ENCODE data around the gene EVA1A.

EVA1A gene

DNA sequence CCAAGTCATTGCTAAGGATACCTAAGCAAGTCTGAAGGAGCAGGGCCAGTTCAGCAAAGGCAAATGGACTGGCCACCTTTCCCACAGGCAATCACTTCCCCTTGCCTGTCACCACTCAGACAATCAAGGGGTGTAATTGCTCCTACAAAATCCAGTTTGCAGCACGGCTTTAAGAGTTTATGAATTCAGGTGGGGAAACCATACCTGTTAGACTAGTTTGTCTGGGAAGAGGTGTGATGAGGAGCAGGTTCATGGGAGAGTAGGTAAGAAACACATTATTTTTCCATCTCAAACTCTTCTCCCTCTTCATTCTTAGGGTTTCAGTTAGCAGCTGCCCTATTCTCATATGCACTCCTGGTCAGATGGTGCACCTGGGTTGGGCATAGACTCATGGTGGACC is 102.5 kb downstream of the EVA1A start:
- Histone ChIP-seq H3K9me2 (replicated peaks; ENCODE audit: low read depth, low read length) (no peaks in the 10 kb centered on the region), H3K27me3 (ENCODE audit: insufficient read depth, low read length, poor library complexity, severe bottlenecking) (no peaks in the 10 kb centered on the region), H3K9me3 (ENCODE audit: insufficient read depth, low read depth, low read length) (no peaks in the 10 kb centered on the region), H3F3A (ENCODE audit: low read depth) (no peaks in the 10 kb centered on the region), H3K9ac (ENCODE audit: low read depth, low read length, poor library complexity, severe bottlenecking) (no peak overlapping the region), H3K4me3 (ENCODE audit: low read length, poor library complexity, severe bottlenecking) (no peak overlapping the region), H2AFZ (ENCODE audit: low read length) (no peak overlapping the region), H3K4me2 (ENCODE audit: low read depth, low read length, poor library complexity, severe bottlenecking) (no peak overlapping the region), H3K36me3 (ENCODE audit: insufficient read depth, low read length) (no peaks in the 10 kb centered on the region), H3K79me2 (ENCODE audit: insufficient read depth, low read length) (no peaks in the 10 kb centered on the region), H3K4me1 (ENCODE audit: insufficient read depth, low read length, poor library complexity, severe bottlenecking) (no peaks in the 10 kb centered on the region), H4K20me1 (ENCODE audit: insufficient read depth, low read length, poor library complexity, severe bottlenecking) (no peaks in the 10 kb centered on the region)
- TF ChIP-seq EZH2phosphoT487 (IDR thresholded peaks at IDR 0.05; ENCODE audit: borderline replicate concordance), result no peak

GRCh38 chr2:75456825-75457224 is 103.9 kb downstream of the EVA1A start:
- no peaks in the 10 kb centered on the region for H3K4me1 ChIP-seq (ENCODE audit: insufficient read depth, low read length, poor library complexity, severe bottlenecking)
- no peaks in the 10 kb centered on the region for H3K79me2 ChIP-seq (ENCODE audit: insufficient read depth, low read length)
- no peak overlapping the region for H2AFZ ChIP-seq (ENCODE audit: low read length)
- H3K4me2 ChIP-seq (ENCODE audit: low read depth, low read length, poor library complexity, severe bottlenecking), result no peak overlapping the region
- H3K27me3 ChIP-seq (ENCODE audit: insufficient read depth, low read length, poor library complexity, severe bottlenecking), result no peaks in the 10 kb centered on the region
- TF ChIP-seq EZH2phosphoT487 (IDR thresholded peaks at IDR 0.05; ENCODE audit: borderline replicate concordance), result no peak
- TF ChIP-seq, protein P1, sequence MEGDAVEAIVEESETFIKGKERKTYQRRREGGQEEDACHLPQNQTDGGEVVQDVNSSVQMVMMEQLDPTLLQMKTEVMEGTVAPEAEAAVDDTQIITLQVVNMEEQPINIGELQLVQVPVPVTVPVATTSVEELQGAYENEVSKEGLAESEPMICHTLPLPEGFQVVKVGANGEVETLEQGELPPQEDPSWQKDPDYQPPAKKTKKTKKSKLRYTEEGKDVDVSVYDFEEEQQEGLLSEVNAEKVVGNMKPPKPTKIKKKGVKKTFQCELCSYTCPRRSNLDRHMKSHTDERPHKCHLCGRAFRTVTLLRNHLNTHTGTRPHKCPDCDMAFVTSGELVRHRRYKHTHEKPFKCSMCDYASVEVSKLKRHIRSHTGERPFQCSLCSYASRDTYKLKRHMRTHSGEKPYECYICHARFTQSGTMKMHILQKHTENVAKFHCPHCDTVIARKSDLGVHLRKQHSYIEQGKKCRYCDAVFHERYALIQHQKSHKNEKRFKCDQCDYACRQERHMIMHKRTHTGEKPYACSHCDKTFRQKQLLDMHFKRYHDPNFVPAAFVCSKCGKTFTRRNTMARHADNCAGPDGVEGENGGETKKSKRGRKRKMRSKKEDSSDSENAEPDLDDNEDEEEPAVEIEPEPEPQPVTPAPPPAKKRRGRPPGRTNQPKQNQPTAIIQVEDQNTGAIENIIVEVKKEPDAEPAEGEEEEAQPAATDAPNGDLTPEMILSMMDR (conservative IDR thresholded peaks at IDR 0.05; ENCODE audit: low read length), result no peak
- no peaks in the 10 kb centered on the region for H4K20me1 ChIP-seq (ENCODE audit: insufficient read depth, low read length, poor library complexity, severe bottlenecking)
- H3K4me3 ChIP-seq (ENCODE audit: low read length, poor library complexity, severe bottlenecking), result no peak overlapping the region
- no peaks in the 10 kb centered on the region for H3K36me3 ChIP-seq (ENCODE audit: insufficient read depth, low read length)
- H3F3A ChIP-seq (ENCODE audit: low read depth), result no peaks in the 10 kb centered on the region
- H3K9me2 ChIP-seq (replicated peaks; ENCODE audit: low read depth, low read length), result no peaks in the 10 kb centered on the region
- no peaks in the 10 kb centered on the region for H3K9me3 ChIP-seq (ENCODE audit: insufficient read depth, low read depth, low read length)
- no peak overlapping the region for H3K9ac ChIP-seq (ENCODE audit: low read depth, low read length, poor library complexity, severe bottlenecking)

- Histone ChIP-seq H3K36me3 (ENCODE audit: insufficient read depth, low read length) (no peaks in the 10 kb centered on the region), H3F3A (ENCODE audit: low read depth) (no peaks in the 10 kb centered on the region), H3K4me2 (ENCODE audit: low read depth, low read length, poor library complexity, severe bottlenecking) (no peak overlapping the region), H3K9me2 (replicated peaks; ENCODE audit: low read depth, low read length) (no peaks in the 10 kb centered on the region), H2AFZ (ENCODE audit: low read length) (no peak overlapping the region), H3K4me1 (ENCODE audit: insufficient read depth, low read length, poor library complexity, severe bottlenecking) (no peaks in the 10 kb centered on the region), H4K20me1 (ENCODE audit: insufficient read depth, low read length, poor library complexity, severe bottlenecking) (no peaks in the 10 kb centered on the region), H3K79me2 (ENCODE audit: insufficient read depth, low read length) (no peaks in the 10 kb centered on the region), H3K27me3 (ENCODE audit: insufficient read depth, low read length, poor library complexity, severe bottlenecking) (no peaks in the 10 kb centered on the region), H3K9ac (ENCODE audit: low read depth, low read length, poor library complexity, severe bottlenecking) (no peak overlapping the region), H3K9me3 (ENCODE audit: insufficient read depth, low read depth, low read length) (no peaks in the 10 kb centered on the region), H3K4me3 (ENCODE audit: low read length, poor library complexity, severe bottlenecking) (no peak overlapping the region)
- TF ChIP-seq EZH2phosphoT487 (IDR thresholded peaks at IDR 0.05; ENCODE audit: borderline replicate concordance), result no peak
- TF ChIP-seq, protein P1 (conservative IDR thresholded peaks at IDR 0.05; ENCODE audit: low read length), result no peak
Measured at GRCh38 chr2:75456111-75456510, 104.6 kb downstream of the EVA1A start.

DNA sequence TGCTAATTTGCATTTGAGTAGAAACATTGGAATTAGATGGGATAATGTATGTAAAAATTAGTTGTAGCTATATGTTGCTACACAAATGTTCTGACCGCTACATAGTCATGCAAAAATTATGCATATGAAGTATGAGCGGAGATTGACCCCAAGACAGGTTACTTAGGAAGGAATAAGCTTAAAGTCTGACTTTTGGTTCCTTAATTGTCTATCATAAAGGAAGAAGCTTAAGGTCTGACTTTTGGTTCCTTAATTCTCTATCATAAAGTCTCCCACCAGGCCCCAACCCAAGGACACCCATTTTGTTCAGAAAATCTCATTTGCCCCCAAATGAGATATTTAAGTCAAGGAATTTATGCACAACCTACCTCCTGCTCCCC is 106.5 kb downstream of the EVA1A start:
- TF ChIP-seq EZH2phosphoT487 (IDR thresholded peaks at IDR 0.05; ENCODE audit: borderline replicate concordance), result no peak
- TF ChIP-seq, protein P1 (conservative IDR thresholded peaks at IDR 0.05; ENCODE audit: low read length), result no peak
- no peaks in the 10 kb centered on the region for H3K9me2 ChIP-seq (replicated peaks; ENCODE audit: low read depth, low read length)
- no peaks in the 10 kb centered on the region for H3F3A ChIP-seq (ENCODE audit: low read depth)
- H3K4me1 ChIP-seq (ENCODE audit: insufficient read depth, low read length, poor library complexity, severe bottlenecking), result no peaks in the 10 kb centered on the region
- H3K36me3 ChIP-seq (ENCODE audit: insufficient read depth, low read length), result no peaks in the 10 kb centered on the region
- no peak overlapping the region for H3K9ac ChIP-seq (ENCODE audit: low read depth, low read length, poor library complexity, severe bottlenecking)
- no peaks in the 10 kb centered on the region for H3K9me3 ChIP-seq (ENCODE audit: insufficient read depth, low read depth, low read length)
- no peak overlapping the region for H3K4me3 ChIP-seq (ENCODE audit: low read length, poor library complexity, severe bottlenecking)
- H3K4me2 ChIP-seq (ENCODE audit: low read depth, low read length, poor library complexity, severe bottlenecking), result no peak overlapping the region
- no peaks in the 10 kb centered on the region for H3K79me2 ChIP-seq (ENCODE audit: insufficient read depth, low read length)
- no peaks in the 10 kb centered on the region for H4K20me1 ChIP-seq (ENCODE audit: insufficient read depth, low read length, poor library complexity, severe bottlenecking)
- no peak overlapping the region for H2AFZ ChIP-seq (ENCODE audit: low read length)
- no peaks in the 10 kb centered on the region for H3K27me3 ChIP-seq (ENCODE audit: insufficient read depth, low read length, poor library complexity, severe bottlenecking)
